DOHH2 (cell line): ENCODE measurements around the gene METAP1D.

Source experiments
- EZH2phosphoT487 ChIP-seq: fragments of 200-600 bp; sonication (generic); IDR thresholded peaks from 2 replicates; pipeline ENCODE4 v1.6.1; 2017; ENCODE audit warnings: borderline replicate concordance, mild to moderate bottlenecking, antibody characterized with exemption, low read length, moderate library complexity, mixed read lengths
- TF ChIP-seq, protein P1 (sequence below): fragments of 200-600 bp; sonication (generic); IDR thresholded peaks from one replicate; pipeline ENCODE4 v1.5.1; 2014; ENCODE audit warnings: antibody characterized with exemption, mild to moderate bottlenecking, low read depth, low read length; ENCODE audit not compliant: poor library complexity, severe bottlenecking

DNA sequence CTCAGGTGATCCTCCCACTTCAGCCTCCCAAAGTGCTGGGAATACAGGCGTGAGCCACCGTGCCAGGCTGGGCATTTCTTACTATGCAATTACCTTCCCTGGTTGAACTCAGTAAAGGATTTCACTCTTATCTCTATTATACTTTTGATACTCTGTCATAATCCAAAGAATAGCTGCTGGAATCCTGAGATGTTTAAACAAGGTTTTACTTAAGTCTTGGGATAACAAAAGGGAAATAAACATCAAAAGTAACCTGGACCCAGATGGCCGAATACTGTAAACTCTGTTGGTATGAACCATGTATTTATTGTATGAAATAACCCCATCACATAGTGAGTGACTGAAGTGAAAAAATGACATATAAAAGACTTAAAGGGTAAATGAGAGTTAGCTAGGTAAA, 114.8 kb downstream of the METAP1D start:
- TF ChIP-seq, protein P1, sequence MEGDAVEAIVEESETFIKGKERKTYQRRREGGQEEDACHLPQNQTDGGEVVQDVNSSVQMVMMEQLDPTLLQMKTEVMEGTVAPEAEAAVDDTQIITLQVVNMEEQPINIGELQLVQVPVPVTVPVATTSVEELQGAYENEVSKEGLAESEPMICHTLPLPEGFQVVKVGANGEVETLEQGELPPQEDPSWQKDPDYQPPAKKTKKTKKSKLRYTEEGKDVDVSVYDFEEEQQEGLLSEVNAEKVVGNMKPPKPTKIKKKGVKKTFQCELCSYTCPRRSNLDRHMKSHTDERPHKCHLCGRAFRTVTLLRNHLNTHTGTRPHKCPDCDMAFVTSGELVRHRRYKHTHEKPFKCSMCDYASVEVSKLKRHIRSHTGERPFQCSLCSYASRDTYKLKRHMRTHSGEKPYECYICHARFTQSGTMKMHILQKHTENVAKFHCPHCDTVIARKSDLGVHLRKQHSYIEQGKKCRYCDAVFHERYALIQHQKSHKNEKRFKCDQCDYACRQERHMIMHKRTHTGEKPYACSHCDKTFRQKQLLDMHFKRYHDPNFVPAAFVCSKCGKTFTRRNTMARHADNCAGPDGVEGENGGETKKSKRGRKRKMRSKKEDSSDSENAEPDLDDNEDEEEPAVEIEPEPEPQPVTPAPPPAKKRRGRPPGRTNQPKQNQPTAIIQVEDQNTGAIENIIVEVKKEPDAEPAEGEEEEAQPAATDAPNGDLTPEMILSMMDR: no peak
- no peak for TF ChIP-seq EZH2phosphoT487
